ENCODE data around the gene ZNF622. TPM values are rescaled to one million over a fixed set of nuclear protein-coding genes. Genes with fewer than 3 reads are reported as not detected.

Gene ZNF622
- total and polyA plus RNA-seq, 2 of the 13 experiments (the other 11 are each of a cell fraction or from before 2014, with no cell fraction given) = 12.1 to 44.7 TPM

GRCh38 chr5:16489322-16489791, 23.8 kb upstream of the ZNF622 start (continued):
- TF ChIP-seq GLMP (CRISPR knock-in tag; IDR thresholded peaks at IDR 0.05; ENCODE audit: borderline replicate concordance) (no peak), ZNF615 (CRISPR knock-in tag; IDR thresholded peaks at IDR 0.05; ENCODE audit: borderline replicate concordance) (no peak), FOSL1 (CRISPR knock-in tag; IDR thresholded peaks at IDR 0.05; ENCODE audit: borderline replicate concordance) (no peak), GRHL1 (CRISPR knock-in tag; conservative IDR thresholded peaks at IDR 0.05) (no peak), CHCHD3 (CRISPR knock-in tag; IDR thresholded peaks at IDR 0.05) (no peak)

GRCh38 chr5:16487456-16487855, 21.9 kb upstream of the ZNF622 start:
- Histone ChIP-seq H3K4me2 (ENCODE audit: low read depth, low read length) (no peak overlapping the region), H3K4me1 (ENCODE audit: insufficient read depth, low read length) (no peaks in the 10 kb centered on the region), H3K4me3 (replicated peaks in 1 of 3; ENCODE audit: insufficient read depth in 1 of 3, low read depth in 2 of 3, low read length in 3 of 3) (no peak overlapping the region), H3K79me2 (ENCODE audit: insufficient read depth, low read length) (no peaks in the 10 kb centered on the region), H3K36me3 (replicated peaks in 1 of 2; ENCODE audit: control insufficient read depth in 1 of 2, insufficient read depth in 2 of 2, low read length in 2 of 2) (no peaks in the 10 kb centered on the region), H4K20me1 (ENCODE audit: insufficient read depth, low read length) (no peaks in the 10 kb centered on the region), H2AFZ (ENCODE audit: low read length) (no peak overlapping the region), H3K9ac (ENCODE audit: insufficient read depth, low read depth, low read length) (no peak overlapping the region), H3K27ac (ENCODE audit: extremely low read length, insufficient read depth, low read length) (no peak overlapping the region), H3K27me3 (ENCODE audit: control insufficient read depth in 1 of 2, insufficient read depth in 2 of 2, low read length in 2 of 2) (no peaks in the 10 kb centered on the region; a peak in 1 of 5 replicates), H3K9me3 (ENCODE audit: low read length) (no peaks in the 10 kb centered on the region)
- no peak for FAIRE-seq
- CTCF ChIA-PET (ENCODE audit: low intra/inter-chr PET ratio, low total read pairs) = interaction anchor here (0.7 kb wide), 1 partner anchor 65 kb away, joined by 3 read pairs; no protein-coding TSS in a partner anchor
- no TSS peak for BruUV-seq (replicated peaks)
- in situ Hi-C loops (cut with HindIII; ENCODE audit: extremely low pct_ligation_motif_present, low pct_unique_long_range_greater_than_20kb) (loop anchor here (5.0 to 10.0 kb wide), 2 partner anchors 65 to 177 kb away; no protein-coding TSS in a partner anchor), intact Hi-C loops (cut with micrococcal nuclease; ENCODE audit: unreplicated experiment) (no loop called here)
- ATAC-seq = no peak
- 52% methylated on average over 2 of the region's 2 CpGs for WGBS (ENCODE audit: low lambda C conversion rate)
- POLR2A ChIA-PET = no interaction called here
- no peak for DNase-seq (ENCODE audit: low spot score)
- TF ChIP-seq ATF7-NPFF (CRISPR knock-in tag; IDR thresholded peaks at IDR 0.05; ENCODE audit: low read depth) (no peak), ADNP (CRISPR knock-in tag; IDR thresholded peaks at IDR 0.05) (no peak), ZBTB1 (CRISPR knock-in tag; IDR thresholded peaks at IDR 0.05; ENCODE audit: borderline replicate concordance) (no peak), REL (CRISPR knock-in tag; conservative IDR thresholded peaks at IDR 0.05) (no peak), ZNF800 (CRISPR knock-in tag; IDR thresholded peaks at IDR 0.05) (no peak), ZNF326 (CRISPR knock-in tag; IDR thresholded peaks at IDR 0.05; ENCODE audit: borderline replicate concordance) (no peak), ZNF101 (CRISPR knock-in tag; IDR thresholded peaks at IDR 0.05; ENCODE audit: borderline replicate concordance, low read depth) (no peak), PAX8 (CRISPR knock-in tag; IDR thresholded peaks at IDR 0.05; ENCODE audit: borderline replicate concordance) (no peak), ZBTB7A (CRISPR knock-in tag; IDR thresholded peaks at IDR 0.05) (no peak), TFAP4 (IDR thresholded peaks at IDR 0.05; ENCODE audit: borderline replicate concordance, low read depth) (no peak), ZNF891 (CRISPR knock-in tag; IDR thresholded peaks at IDR 0.05) (no peak)

Data from HepG2 (cell line).